HepG2 (cell line): ENCODE measurements around the gene MBD2.

ENCODE experiments used
- FOXK1 ChIP-seq: sonication (generic); formaldehyde crosslinking; IDR thresholded peaks from 2 replicates; pipeline ENCODE4 v1.4.0; 2020; ENCODE audit warnings: low read depth, missing genetic modification reagents, borderline replicate concordance
- TF ChIP-seq, protein P1 (sequence below): IDR thresholded peaks from 2 replicates; pipeline ENCODE4 v1.6.1; 2018; ENCODE audit warnings: missing genetic modification reagents, mild to moderate bottlenecking, missing compliant biosample characterization
- TF ChIP-seq, protein P2 (sequence below): sonication (generic); formaldehyde crosslinking; IDR thresholded peaks from 2 replicates; pipeline ENCODE4 v1.9.0; 2021; ENCODE audit warnings: missing genetic modification reagents, borderline replicate concordance

- TF ChIP-seq, protein P1, sequence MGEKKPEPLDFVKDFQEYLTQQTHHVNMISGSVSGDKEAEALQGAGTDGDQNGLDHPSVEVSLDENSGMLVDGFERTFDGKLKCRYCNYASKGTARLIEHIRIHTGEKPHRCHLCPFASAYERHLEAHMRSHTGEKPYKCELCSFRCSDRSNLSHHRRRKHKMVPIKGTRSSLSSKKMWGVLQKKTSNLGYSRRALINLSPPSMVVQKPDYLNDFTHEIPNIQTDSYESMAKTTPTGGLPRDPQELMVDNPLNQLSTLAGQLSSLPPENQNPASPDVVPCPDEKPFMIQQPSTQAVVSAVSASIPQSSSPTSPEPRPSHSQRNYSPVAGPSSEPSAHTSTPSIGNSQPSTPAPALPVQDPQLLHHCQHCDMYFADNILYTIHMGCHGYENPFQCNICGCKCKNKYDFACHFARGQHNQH: no peak
- TF ChIP-seq, protein P2, sequence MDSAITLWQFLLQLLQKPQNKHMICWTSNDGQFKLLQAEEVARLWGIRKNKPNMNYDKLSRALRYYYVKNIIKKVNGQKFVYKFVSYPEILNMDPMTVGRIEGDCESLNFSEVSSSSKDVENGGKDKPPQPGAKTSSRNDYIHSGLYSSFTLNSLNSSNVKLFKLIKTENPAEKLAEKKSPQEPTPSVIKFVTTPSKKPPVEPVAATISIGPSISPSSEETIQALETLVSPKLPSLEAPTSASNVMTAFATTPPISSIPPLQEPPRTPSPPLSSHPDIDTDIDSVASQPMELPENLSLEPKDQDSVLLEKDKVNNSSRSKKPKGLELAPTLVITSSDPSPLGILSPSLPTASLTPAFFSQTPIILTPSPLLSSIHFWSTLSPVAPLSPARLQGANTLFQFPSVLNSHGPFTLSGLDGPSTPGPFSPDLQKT (CRISPR knock-in tag): no peak
- TF ChIP-seq FOXK1 (CRISPR knock-in tag): no peak
Observed at GRCh38 chr18:54204883-54205282, 19.6 kb downstream of the MBD2 start.
